DMS114 treated with DMSO at 0.1 percent for 48 hours (cell line): ENCODE data around the gene KBTBD2.
A peak's percentile ranks its signal among the peaks of the same experiment; 100 is the strongest.
"Not testable (repeated sequence)": the region's sequence is repeated elsewhere in the genome, so short reads cannot be mapped to it uniquely, and the experiment has no call there.

Experiments
- DNase-seq: peaks from one replicate; lab custom pipeline; 2025; ENCODE audit not compliant: unreplicated experiment; lab: John Stamatoyannopoulos, UW

KBTBD2 gene

DNA sequence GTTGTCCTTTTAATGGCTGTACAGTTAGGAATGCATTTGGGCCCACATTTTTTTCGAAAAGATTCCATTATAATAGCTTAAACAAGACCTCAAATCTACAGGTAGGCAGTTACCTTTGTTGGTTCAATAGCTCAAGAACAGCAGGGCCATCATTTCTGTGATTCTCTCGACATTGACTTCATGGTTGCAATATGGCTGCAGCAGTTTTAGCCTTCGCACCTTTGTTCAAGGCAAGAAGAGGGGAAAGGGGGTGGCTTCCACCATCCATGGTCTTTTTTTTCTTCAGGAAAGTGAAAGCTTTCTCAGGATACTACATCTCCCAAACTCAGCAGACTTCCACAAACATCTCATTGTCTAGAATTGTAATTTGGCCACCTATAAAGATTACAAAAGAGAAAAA is 2.2 kb upstream of the KBTBD2 start:
- no peak for DNase-seq

- DNase-seq = no peak
Measured at GRCh38 chr7:32893207-32893524, 1.6 kb upstream of the KBTBD2 start.

DNA sequence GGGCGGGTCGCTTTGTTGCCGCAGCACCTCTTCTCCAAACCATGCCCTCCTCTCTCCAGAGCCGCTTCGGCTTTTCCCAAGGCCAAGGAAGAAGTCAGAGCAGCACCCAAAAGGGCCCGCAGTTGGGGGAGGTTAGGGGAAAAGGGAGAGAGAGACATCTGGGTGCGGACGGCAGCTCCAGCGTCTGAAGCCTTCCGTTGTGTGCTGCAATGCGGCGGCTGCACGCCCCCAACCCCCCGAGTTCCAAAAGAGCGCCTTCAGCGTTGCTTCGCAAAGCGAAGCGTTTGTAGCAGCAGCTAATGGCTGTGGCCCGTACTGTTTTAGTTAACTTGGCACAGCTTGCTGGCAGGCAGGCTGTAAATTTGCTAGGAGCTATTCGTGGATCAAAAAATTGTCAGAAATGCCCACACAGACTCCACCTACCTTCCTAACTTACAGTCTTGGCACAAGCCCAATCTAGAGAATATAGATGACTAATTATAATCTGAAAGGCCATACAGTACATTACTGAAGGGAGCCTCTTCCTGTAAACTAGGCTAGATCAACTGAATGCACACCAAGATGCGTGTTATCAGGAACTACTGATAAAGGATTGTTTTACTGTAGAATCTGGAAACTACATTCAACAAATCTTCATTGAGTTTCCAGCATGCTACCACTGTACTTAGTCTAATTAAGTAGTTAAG is 1.1 kb upstream of the KBTBD2 start:
- DNase-seq = peak; percentile 17

- peak; percentile 89 for DNase-seq
Measured at GRCh38 chr7:32891800-32892520, 400 bp upstream of the KBTBD2 start.

DNA sequence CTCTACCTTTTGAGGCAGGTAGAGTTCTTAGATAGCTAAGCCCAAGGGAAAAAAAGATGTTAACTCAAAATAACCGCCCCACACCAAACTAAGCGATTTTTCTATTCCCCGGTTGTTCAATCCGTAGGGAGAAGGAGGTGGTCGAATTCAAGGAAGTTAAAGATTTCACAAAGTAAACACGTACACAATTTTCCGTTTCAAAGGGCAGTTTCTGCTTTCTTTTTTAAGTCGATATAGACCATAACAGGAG is 842 bp downstream of the KBTBD2 start:
- no peak for DNase-seq

DNA sequence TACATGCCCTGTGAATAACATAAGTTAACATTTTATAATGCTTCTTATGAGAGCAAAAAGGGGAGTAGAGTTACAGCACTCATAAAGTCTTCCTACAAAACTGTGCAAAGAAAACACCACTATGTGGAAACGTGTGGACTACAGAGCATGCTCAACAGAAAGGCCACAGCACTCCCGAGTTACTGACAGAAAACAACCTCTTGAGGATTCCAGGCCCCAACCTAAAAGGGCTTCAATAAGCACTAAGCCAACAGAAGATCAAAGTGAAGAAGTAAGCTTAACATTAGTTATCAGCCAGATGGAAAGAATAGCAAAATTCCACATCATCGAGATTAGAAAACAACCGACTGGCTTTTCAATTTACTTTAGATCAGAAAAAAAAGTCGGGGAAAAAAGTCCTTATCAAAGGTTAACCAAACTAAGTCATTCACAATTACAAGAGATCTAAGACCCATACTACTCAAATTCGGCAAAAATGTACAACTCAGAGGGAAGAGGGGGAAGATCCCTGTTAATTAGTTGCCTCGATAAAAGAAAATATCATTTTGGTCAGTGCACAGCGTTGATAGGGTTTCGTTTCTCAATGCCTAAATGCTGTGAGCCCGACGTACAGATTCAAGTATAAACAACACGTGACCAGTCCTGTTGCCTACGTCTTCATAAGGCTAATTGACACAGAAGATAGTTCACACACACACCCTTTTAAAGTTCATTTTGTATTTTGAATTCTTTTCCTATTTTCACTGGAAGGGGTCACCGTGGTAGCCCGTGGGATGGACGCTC is 1.4 kb downstream of the KBTBD2 start:
- peak; percentile 63 for DNase-seq

GRCh38 chr7:32888505-32888904 is 3.1 kb downstream of the KBTBD2 start:
- DNase-seq = no peak

DNA sequence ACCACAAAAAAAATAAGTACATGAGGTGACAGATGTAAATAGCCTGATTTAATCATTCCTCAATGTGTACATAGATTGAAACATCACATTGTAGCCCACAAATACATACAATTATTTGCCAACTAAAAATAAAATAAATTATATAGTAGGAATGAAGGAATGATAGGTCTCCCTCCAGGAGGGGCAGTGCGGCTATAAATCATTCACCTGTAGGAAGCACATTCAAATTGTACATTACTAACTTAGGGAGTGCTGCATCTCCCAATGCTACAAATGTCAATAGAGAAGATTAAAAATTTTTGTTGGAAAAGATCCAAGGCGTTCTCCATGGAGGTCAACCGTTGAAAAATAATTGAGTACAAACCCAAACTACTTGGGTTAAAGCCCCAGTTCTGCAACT is 4.2 kb downstream of the KBTBD2 start:
- no peak for DNase-seq

DNA sequence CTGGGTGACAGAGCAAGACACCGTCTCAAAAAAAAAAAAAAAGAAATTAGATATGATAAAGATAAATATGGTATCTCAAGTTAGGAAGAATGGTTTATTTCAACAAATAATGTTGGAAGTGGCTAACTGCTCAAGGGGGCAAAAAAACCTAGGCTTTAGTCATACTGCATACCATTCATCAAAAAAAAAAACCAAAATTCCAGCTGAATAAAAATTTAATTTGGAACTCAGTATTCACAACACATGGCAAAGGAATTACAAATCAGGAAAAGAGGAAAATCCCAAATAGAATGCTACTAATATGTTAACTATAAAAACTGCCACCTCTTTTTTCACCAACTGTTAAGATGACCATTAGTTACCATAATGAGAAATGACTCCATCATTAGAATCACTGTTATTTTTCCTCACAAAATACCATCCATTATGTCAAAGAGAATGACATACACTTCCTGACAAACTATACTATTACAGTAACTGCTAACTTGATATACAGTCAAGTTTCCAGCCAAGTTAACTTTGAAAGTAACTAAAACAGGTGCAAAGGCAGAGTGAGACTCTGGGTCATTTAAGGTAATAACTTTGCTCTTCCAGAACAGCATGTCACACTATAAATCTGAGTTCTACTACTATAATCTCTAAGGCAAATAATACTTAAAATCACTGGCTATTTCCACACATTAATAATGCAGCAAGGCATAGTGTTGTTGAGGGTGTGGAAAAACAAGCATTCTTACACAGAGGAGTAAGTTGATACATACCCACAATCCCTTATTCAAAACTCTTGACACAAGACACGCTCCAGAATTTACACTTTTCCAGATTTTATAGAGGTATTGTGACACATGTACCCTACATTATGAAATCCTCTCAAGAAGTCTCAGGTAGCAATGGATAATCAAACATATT is 10.2 kb downstream of the KBTBD2 start:
- no peak for DNase-seq

- no peak for DNase-seq
Measured at GRCh38 chr7:32879460-32879859, 12.1 kb downstream of the KBTBD2 start.

DNA sequence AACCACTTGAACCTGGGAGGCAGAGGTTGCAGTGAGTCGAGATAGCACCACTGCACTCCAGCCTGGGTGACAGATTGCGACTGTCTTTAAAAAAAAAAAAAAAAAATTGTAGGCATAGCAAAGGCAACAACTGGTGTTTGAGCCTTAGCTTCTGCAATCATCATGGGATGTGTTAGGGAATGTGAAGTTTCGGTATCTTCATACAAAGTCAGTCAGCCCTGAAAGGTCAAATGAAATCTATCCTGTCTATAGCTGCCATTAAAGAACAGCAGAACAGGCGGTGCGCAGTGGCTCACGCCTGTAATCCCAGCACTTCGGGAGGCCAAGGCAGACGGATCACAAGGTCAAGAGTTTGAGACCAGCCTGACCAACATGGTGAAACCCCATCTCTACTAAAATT is 13.5 kb downstream of the KBTBD2 start:
- not testable (repeated sequence) for DNase-seq

DNA sequence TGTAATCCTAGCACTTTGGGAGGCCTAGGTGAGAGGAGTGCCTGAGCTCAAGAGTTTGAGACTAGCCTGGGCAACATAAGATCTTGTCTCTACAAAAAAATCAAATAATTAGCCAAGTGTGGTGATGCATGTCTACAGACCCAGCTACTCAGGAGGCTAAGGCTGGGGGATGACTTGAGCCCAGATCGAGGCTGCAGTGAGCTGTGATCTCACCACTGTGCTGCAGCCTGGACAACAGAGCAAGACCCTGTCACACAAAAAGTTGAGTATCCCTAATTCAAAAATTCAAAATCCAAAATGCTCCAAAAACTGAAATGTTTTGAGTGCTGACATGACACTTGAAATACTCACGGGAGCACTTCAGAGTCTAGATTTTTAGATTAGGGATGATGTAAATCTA is 19.1 kb downstream of the KBTBD2 start:
- DNase-seq = no peak

GRCh38 chr7:32871624-32872371 is 19.8 kb downstream of the KBTBD2 start:
- no peak for DNase-seq

- DNase-seq = no peak
Measured at GRCh38 chr7:32870298-32870697, 21.3 kb downstream of the KBTBD2 start.

DNA sequence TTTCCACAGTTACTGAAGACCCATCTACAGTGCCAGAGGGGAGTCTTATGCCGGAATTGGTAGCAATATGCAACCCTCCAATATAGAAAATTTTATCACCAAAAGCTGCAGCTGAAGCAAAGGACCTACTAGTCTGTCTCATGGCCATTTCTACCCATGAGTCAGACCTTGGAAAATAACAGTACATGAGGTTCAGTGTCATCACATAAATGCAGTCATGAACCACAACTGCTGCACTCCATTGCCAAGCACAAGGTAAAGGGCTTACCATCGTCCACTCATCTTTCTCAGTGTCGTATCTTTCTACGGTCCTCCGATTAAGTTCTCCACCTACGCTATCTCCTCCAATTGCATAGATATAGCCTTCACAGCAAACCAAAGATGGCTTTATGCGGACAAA is 21.8 kb downstream of the KBTBD2 start:
- no peak for DNase-seq

DNA sequence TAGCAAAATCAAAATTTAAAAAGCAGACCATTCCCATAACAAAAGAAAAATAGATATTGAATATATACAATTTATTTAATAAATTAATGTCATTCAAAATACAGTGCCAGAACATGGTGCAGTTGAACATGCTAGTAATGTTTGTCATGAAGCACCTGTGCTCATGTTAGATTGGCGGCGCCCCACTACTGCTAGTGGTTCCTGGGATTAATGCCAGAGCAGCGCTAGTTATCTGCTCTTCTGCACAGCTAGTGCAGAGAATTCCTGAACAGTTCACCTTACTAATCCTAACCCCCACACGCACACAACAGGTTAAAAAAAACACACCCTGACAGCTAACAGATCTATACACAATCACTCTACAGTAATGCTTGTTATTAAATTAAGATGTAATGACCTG is 23.4 kb downstream of the KBTBD2 start:
- no peak for DNase-seq

DNA sequence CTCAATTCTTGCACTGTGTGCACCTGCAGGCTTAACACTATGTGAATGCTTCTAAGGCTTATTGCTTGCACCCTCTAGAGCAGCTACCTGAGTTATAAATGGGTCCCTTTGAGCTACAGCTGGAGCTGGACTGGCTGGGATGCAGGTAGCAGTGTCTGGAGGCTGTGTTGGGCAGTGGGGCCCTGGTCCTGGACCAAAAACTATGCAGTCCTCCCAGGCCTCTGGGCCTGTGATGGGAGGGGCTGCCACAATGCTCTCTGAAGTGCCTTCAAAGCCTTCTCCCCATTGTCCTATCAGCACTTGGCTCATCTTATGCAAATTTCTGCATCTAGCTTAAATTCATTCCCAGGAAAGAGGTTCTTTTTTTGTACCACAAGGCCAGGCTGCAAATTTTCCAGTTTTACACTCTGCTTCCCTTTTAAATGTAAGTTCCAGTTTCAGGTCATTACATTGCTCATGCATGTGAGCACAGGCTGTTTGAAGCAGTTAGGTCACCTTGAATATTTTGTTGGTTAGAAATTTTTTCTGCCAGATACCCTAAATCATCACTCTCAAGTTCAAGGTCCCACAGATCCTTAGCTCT is 26.0 kb downstream of the KBTBD2 start:
- DNase-seq = no peak

GRCh38 chr7:32863872-32864271 is 27.7 kb downstream of the KBTBD2 start:
- DNase-seq = not testable (repeated sequence)

- no peak for DNase-seq
Measured at GRCh38 chr7:32860090-32860489, 31.5 kb downstream of the KBTBD2 start.

DNA sequence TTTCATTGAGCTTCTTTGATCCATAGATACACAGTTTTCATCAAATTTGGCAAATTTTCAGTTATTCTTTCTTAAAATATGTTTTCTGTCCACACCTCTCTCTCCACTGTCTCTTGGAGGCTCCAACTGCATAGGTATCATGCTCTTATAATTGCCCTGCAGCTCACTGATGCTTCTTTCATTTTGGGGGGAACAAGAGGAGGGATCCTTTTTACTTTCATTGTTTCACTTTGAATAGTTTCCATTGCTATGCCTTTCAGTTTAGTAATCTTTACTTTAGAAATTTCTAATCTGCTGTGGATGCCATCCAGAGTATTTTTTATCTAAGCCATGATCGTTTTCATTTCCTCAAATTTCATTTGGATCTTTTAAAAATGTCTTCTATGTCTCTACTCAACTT is 32.9 kb downstream of the KBTBD2 start:
- DNase-seq = no peak
